HepG2 (cell line): ENCODE measurements around the gene DNAJC11. TPM values are rescaled to one million over a fixed set of nuclear protein-coding genes. Genes with fewer than 3 reads are reported as not detected.
A peak's percentile ranks its signal among the peaks of the same experiment; 100 is the strongest.

ENCODE experiments used
- ELF4 ChIP-seq: sonication (generic); formaldehyde crosslinking; IDR thresholded peaks from 2 replicates; pipeline ENCODE4 v1.5.0; 2020; ENCODE audit warnings: missing genetic modification reagents, mild to moderate bottlenecking, moderate library complexity, borderline replicate concordance
- KLF12 ChIP-seq: sonication (generic); formaldehyde crosslinking; IDR thresholded peaks from 2 replicates; pipeline ENCODE4 v1.4.0; 2020; ENCODE audit warnings: missing genetic modification reagents, borderline replicate concordance
- PHF21A ChIP-seq: sonication (generic); formaldehyde crosslinking; IDR thresholded peaks from 2 replicates; pipeline ENCODE4 v1.5.0; 2020; ENCODE audit warnings: mild to moderate bottlenecking, missing genetic modification reagents
- RCOR2 ChIP-seq: IDR thresholded peaks from 2 replicates; pipeline ENCODE4 v1.6.1; 2016; ENCODE audit warnings: missing biosample characterization, missing genetic modification reagents
- REPIN1 ChIP-seq: sonication (generic); formaldehyde crosslinking; IDR thresholded peaks from 2 replicates; pipeline ENCODE4 v1.8.0; 2022; ENCODE audit warnings: missing genetic modification reagents, low read depth, mild to moderate bottlenecking, borderline replicate concordance
- RORA ChIP-seq: sonication (generic); formaldehyde crosslinking; IDR thresholded peaks from 2 replicates; pipeline ENCODE4 v1.5.0; 2020; ENCODE audit warnings: mild to moderate bottlenecking, missing genetic modification reagents, moderate library complexity
- SMARCC2 ChIP-seq: fragments of 450-650 bp; IDR thresholded peaks from 2 replicates; pipeline ENCODE4 v1.6.1; 2017; ENCODE audit warnings: antibody characterized with exemption, mild to moderate bottlenecking
- SNAI1 ChIP-seq: sonication (generic); formaldehyde crosslinking; IDR thresholded peaks from 2 replicates; pipeline ENCODE4 v1.5.0; 2020; ENCODE audit warnings: mild to moderate bottlenecking, missing genetic modification reagents, borderline replicate concordance
- TEAD2 ChIP-seq: sonication (generic); formaldehyde crosslinking; IDR thresholded peaks from 2 replicates; pipeline ENCODE4 v1.9.0; 2021; ENCODE audit warnings: missing genetic modification reagents
- U2AF1 ChIP-seq: fragments of 200-400 bp; formaldehyde crosslinking; optimal IDR thresholded peaks from 2 replicates; pipeline ENCODE3; 2017; ENCODE audit warnings: mild to moderate bottlenecking, low read depth, low read length
- ZNF274 ChIP-seq: sonication (generic); formaldehyde crosslinking; IDR thresholded peaks from 2 replicates; pipeline ENCODE4 v1.5.1; 2020; ENCODE audit warnings: mild to moderate bottlenecking, missing genetic modification reagents
- polyA plus RNA-seq, 8 experiments: library from polyadenylated mRNA; depleted of rRNA in 3 of 8; stranded (reverse) in 7 of 8; unstranded in 1 of 8; fragments of >200 nt; fragmentation: Illumina TruSeq in 4 of 8; extraction: Trizol in 4 of 8; gene quantifications; 2 replicates each; pipeline versions ENCODE4 v1.2.1 to v1.2.3, GENCODE V29; 2011 to 2016; ENCODE audit warnings: low read depth in 4 of 8, missing spikeins in 1 of 8, mixed read lengths in 1 of 8; ENCODE audit not compliant: insufficient read depth in 1 of 8
- total RNA-seq, 5 experiments: library from RNA; depleted of rRNA; stranded (reverse); fragments of >200 nt; fragmentation: Illumina TruSeq; extraction: Trizol; gene quantifications; 2 replicates each; pipeline ENCODE4 v1.2.3, GENCODE V29; 2016; ENCODE audit warnings: low read depth in 1 of 5
- TF ChIP-seq, protein P1 (sequence below): sonication (generic); formaldehyde crosslinking; IDR thresholded peaks from 2 replicates; pipeline ENCODE4 v1.4.0; 2020; ENCODE audit warnings: missing genetic modification reagents, low read depth, mild to moderate bottlenecking, borderline replicate concordance
- TF ChIP-seq, protein P2 (sequence below): sonication (generic); formaldehyde crosslinking; IDR thresholded peaks from 2 replicates; pipeline ENCODE4 v1.5.0; 2020; ENCODE audit warnings: mild to moderate bottlenecking, missing genetic modification reagents
- TF ChIP-seq, protein P3 (sequence below), 2 experiments: sonication (generic) in 1 of 2; formaldehyde crosslinking in 1 of 2; IDR thresholded peaks; 2 replicates each; pipeline versions ENCODE4 v1.4.0 to v1.6.1; 2016 to 2020; ENCODE audit warnings: borderline replicate concordance in 1 of 2, low read depth in 1 of 2, mild to moderate bottlenecking in 1 of 2, missing genetic modification reagents in 1 of 2
- TF ChIP-seq, protein P4 (sequence below): sonication (generic); formaldehyde crosslinking; IDR thresholded peaks from 2 replicates; pipeline ENCODE4 v1.4.0; 2020; ENCODE audit warnings: missing genetic modification reagents, borderline replicate concordance

Gene DNAJC11
- total and polyA plus RNA-seq, 2 of the 13 experiments (the other 11 are each of a cell fraction or from before 2014, with no cell fraction given), result 25.1 to 47.6 TPM

DNA sequence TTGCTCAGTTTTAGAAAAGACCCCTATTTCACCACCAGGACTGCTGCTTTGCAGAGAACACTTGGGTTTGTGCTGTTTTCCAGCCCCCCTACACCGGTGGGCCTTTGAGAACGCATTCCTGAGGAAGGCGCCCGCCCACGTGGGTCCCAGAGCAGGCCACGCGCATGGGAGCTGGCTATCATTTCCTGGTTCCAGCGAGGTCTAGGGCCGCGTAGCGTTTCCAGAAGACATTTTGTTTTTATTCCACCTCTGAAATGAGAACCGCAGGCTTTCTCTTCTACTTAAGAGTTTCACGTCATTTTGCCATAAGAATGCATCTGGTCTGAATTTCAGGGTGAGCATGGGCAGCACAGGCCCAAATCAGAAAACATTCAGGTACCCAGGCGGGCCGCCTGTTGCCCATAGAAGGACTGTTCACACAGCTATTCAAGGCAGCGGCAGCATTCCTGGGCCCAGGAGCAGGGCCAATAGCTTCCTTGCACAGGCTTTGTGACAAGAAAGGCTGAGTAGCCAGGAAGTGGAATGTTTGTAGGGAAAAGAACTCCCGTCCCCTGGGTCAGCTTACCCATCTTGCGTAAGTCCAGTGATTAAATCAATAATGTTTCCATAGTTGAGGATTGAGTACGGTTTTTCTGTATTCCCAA is 97.6 kb downstream of the DNAJC11 start (continued):
- TF ChIP-seq KLF12 (CRISPR knock-in tag) (0 out of 2 replicates have a peak, but pooled peaks have one; percentile 9), TEAD2 (CRISPR knock-in tag) (no peak), REPIN1 (CRISPR knock-in tag) (peak; percentile 64; the same call in 1 of the 2 replicates), ELF4 (CRISPR knock-in tag) (peak; percentile 74; the same call in 1 of the 2 replicates), SNAI1 (CRISPR knock-in tag) (no peak), ZNF274 (CRISPR knock-in tag) (no peak), SMARCC2 (no peak), U2AF1 (no peak), RCOR2 (CRISPR knock-in tag) (no peak), PHF21A (CRISPR knock-in tag) (peak; percentile 85), RORA (no peak)
- TF ChIP-seq, protein P1, sequence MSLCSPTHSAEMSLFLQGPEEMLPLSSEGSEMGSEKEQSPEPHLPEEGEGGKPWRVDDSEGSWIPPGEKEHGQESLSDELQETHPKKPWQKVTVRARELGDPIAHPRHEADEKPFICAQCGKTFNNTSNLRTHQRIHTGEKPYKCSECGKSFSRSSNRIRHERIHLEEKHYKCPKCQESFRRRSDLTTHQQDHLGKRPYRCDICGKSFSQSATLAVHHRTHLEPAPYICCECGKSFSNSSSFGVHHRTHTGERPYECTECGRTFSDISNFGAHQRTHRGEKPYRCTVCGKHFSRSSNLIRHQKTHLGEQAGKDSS (CRISPR knock-in tag), result no peak
- TF ChIP-seq, protein P2, sequence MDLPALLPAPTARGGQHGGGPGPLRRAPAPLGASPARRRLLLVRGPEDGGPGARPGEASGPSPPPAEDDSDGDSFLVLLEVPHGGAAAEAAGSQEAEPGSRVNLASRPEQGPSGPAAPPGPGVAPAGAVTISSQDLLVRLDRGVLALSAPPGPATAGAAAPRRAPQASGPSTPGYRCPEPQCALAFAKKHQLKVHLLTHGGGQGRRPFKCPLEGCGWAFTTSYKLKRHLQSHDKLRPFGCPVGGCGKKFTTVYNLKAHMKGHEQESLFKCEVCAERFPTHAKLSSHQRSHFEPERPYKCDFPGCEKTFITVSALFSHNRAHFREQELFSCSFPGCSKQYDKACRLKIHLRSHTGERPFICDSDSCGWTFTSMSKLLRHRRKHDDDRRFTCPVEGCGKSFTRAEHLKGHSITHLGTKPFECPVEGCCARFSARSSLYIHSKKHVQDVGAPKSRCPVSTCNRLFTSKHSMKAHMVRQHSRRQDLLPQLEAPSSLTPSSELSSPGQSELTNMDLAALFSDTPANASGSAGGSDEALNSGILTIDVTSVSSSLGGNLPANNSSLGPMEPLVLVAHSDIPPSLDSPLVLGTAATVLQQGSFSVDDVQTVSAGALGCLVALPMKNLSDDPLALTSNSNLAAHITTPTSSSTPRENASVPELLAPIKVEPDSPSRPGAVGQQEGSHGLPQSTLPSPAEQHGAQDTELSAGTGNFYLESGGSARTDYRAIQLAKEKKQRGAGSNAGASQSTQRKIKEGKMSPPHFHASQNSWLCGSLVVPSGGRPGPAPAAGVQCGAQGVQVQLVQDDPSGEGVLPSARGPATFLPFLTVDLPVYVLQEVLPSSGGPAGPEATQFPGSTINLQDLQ (CRISPR knock-in tag), result no peak
- TF ChIP-seq, protein P3, sequence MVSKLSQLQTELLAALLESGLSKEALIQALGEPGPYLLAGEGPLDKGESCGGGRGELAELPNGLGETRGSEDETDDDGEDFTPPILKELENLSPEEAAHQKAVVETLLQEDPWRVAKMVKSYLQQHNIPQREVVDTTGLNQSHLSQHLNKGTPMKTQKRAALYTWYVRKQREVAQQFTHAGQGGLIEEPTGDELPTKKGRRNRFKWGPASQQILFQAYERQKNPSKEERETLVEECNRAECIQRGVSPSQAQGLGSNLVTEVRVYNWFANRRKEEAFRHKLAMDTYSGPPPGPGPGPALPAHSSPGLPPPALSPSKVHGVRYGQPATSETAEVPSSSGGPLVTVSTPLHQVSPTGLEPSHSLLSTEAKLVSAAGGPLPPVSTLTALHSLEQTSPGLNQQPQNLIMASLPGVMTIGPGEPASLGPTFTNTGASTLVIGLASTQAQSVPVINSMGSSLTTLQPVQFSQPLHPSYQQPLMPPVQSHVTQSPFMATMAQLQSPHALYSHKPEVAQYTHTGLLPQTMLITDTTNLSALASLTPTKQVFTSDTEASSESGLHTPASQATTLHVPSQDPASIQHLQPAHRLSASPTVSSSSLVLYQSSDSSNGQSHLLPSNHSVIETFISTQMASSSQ (IDR thresholded peaks at IDR 0.05; ENCODE audit: low read depth), result 0 out of 2 replicates have a peak, but pooled peaks have one; percentile 33
- TF ChIP-seq, protein P3 (CRISPR knock-in tag; IDR thresholded peaks at IDR 0.05; ENCODE audit: borderline replicate concordance), result no peak
- TF ChIP-seq, protein P4, sequence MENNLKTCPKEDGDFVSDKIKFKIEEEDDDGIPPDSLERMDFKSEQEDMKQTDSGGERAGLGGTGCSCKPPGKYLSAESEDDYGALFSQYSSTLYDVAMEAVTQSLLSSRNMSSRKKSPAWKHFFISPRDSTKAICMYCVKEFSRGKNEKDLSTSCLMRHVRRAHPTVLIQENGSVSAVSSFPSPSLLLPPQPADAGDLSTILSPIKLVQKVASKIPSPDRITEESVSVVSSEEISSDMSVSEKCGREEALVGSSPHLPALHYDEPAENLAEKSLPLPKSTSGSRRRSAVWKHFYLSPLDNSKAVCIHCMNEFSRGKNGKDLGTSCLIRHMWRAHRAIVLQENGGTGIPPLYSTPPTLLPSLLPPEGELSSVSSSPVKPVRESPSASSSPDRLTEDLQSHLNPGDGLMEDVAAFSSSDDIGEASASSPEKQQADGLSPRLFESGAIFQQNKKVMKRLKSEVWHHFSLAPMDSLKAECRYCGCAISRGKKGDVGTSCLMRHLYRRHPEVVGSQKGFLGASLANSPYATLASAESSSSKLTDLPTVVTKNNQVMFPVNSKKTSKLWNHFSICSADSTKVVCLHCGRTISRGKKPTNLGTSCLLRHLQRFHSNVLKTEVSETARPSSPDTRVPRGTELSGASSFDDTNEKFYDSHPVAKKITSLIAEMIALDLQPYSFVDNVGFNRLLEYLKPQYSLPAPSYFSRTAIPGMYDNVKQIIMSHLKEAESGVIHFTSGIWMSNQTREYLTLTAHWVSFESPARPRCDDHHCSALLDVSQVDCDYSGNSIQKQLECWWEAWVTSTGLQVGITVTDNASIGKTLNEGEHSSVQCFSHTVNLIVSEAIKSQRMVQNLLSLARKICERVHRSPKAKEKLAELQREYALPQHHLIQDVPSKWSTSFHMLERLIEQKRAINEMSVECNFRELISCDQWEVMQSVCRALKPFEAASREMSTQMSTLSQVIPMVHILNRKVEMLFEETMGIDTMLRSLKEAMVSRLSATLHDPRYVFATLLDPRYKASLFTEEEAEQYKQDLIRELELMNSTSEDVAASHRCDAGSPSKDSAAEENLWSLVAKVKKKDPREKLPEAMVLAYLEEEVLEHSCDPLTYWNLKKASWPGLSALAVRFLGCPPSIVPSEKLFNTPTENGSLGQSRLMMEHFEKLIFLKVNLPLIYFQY (CRISPR knock-in tag), result peak; percentile 84
